Stimulated activated naive CD4-positive, alpha-beta T cell treated with Interleukin-2 at 50 U/mL for 16 hours (primary cell): Measurements from ENCODE around the gene SCAANT1.

Source experiments
- DNase-seq: peaks from one replicate; lab custom pipeline; 2025; lab: John Stamatoyannopoulos, UW

Gene SCAANT1

DNA sequence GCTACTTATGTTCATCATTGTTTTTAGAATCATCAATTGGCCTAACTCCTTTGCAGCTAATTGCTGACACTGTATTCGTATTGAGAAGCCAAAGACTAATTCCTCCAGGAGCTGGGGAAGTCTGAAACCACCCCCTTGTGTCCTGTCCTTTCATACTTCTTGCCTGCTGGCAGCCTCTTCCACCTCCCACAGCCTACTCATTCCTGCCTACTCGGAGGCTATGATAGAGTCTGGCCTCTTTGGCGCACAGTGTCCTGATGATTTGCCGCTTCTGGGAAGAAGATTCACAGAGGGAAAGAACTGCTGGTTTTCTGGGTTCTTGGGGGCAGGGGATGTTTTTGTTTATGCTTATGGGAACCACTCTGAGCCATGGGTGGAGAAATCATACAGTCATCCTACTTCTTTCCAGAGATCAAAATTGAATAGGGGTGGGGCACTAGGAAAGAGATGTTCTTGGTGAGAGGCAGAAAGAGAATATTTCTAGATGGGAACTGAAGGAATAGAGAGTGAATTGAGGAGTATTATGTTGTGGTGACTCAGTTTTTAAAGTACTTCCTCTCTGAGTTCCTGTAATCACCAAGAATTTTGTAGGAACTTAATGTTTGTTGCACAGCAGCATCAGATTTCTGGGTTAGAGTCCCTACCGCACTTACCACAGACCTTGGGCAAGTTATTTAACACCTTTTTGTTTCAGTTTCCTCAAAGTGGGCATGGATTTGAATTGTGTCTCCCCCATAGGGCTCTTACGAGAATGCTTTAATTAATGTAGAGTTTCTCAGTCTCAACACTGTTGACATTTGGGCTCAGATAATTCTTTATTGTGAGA lies 22.1 kb upstream of the SCAANT1 start:
- no peak for DNase-seq

DNA sequence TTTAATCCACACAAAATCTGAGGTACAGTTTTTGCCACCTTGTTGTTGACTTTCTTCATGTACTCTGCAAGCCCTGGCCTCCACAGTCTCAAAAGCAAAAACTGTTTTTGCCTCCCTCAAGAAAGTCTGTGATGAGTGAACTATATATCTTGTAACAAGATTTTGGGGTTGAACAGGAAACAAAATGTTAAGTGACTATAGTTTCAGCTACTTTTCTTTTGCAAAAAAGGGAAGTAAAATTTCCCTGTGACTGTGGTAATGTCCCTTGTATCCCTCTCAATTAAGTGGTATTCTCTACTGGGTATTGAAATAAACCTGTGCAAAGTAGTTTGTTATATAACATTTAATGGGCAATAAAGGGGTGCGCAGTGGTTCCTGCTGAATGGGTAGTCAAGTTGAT lies 21.3 kb upstream of the SCAANT1 start:
- DNase-seq = no peak

DNA sequence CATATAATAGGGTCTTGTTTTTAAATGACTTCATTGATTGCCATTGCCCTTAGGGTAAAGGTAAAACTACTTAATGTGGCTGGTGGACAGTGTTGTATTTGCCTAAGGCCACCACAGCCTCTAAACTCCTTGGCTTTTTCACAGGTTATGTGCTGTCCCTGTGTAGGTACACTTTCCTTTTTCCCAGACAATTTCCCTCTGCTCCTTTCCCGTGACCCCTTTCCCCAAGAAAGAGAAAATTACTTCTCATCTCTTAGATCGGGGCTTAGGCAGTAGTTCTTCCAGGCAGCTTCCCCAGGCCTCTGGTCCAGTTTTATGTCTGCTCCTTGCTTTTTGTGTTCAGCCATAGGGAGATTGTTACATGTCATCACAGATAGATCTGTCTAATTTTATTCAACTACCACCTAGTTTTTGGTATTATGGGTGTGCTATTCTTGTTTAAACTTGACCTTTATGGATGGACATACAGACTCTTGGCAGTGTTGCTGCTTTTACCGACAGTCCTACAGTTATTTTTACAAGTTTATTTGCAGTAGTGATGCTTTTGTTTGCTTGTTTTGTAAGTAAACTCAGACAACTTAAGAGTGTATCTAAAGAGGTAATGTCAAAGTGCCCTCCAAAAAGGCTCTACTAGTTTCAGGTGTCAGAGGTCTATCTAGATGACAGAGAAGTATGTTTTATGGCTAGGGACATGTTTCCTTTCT lies 20.5 kb upstream of the SCAANT1 start:
- DNase-seq = no peak

DNA sequence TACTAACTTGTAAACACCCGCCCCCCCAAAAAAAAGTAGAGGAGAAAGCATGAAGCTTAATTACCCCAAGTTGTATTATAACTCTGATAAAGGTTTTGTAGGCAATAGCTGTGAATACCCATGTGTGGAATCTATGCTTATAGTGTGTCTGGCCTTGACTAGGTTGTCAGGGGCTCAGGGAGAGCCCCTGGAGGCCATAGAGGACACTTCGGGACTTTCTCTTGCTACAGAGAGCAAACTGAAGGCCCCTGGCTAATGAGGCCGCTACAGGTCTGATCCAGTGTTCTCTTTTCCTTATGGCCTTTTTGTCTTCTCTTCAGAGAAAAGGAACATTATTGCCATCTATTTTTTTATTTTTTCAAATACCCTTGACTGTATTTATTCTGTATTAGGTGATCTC lies 19.1 kb upstream of the SCAANT1 start:
- DNase-seq = no peak

DNA sequence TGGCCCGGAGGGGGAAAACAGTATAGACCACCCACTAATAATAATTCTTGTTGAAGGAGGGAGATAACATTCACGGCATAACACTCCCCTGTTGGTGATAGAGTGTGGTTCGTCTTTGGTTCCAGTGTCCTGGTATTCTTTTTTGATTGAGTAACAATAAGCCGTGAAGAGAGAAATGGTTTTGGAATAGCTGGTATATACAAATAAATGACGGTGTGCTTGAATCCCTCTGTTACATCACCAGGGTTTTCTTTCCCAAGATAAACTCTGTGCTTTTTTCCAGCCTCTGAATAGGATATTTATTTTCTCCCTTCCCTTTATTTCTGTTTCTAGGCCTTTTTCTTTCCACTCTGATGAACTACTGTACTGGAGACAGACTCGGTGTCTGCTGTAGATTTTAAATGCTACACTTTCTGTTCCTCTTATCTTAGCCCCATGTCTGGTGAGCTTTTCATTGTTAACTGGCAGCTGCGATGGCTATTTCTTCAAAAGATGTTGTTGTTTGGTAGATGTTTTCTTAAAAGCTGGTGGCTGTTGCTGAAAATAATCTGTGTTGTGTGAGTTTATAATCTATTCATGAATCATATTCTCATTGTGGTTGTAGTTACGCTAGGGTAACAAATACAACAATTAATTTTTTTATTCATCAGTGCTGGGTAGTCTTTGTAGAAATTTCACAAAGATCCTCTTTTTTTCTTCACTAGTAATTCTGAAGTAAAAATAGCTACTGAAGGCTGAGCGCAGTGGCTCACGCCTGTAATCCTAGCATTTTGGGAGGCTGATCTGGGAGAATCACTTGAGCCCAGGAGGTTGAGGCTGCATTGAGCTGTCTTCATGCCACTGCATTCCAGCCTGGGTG lies 15.5 kb upstream of the SCAANT1 start:
- no peak for DNase-seq

DNA sequence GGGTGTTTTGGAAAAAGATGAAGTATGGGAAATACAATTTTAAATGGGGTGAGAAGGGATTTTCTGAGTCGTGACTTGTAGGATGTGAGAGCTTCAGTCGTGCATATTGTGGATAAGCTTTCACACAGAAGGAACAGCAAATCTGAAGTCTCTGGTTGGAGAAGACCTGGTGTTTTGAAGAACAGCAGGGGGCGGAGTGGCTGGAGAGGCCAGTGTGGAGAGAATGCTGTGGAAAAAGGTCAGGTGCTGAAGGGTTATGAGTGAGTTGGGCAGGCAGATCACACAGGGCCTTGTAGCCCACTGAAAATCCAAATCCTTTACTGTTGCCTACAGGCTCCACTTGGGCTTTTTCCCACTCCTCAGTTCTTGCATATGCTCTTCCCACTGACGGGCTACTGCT lies 14.1 kb upstream of the SCAANT1 start:
- DNase-seq = no peak

DNA sequence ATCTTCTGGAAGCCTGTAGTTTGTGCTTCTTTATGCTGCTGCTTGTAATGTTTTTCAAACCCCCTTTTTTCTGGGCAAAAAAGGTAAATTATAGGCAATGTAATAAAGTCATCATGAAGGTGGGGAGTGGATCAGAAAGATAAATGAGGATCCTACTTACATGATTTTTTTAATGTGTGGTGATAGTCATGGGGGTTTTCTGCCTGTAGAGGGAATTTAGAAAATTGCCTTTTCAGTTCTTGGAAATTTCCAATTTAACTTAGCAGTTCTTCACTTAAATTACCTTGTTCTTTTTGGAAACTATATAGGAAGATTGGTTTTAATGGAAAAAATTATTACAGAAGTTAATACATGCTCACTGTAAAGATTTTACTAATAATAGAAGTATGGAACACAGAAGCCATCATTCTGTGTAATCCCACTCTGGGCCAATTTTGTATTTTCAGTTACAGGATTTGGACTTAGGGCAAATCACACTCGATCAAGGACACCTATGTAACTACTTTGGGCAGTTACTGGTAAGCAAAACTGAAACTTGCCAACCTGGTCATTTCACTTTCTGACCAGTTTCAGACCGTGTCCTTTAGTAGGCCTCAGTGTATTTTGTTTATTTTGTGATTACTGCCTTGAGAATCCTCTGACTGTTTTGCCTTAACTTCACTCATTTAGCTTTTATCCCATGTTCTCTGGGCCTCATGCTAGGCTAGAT lies 10.5 kb upstream of the SCAANT1 start:
- no peak for DNase-seq

DNA sequence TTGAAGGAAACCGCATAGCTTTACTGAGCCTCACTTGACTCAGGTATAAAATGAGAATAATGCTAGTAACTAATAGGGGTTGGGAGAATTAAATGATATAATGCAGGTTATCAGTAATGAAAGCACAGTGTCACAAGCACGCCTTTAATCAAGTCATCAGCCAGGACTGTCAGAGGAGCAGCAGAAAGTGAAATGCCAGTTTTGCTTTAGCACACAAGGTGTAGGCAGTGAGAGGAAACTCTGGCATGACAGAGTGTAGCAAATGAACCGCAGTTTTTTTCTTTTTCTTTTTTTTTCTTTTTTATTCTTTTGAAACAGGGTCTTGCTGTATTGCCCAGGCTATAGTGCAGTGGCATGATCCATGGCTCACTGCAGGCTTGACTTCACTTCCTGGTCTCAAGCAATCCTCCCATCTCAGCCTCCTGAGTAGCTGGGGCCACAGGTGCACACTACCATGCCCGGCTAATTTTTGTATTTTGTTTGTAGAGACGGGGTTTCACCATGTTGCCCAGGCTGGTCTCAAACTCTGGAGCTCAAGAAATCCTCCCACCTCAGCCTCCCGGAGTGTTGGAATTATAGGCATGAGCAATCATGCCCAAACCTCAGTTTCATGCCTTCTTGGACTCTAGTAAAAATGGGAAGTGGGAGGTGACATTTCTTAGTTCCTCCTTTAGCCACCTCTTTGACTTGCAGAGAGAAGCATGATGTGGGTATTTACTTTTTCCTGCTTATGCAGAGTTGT lies 9.7 kb upstream of the SCAANT1 start:
- no peak for DNase-seq

DNA sequence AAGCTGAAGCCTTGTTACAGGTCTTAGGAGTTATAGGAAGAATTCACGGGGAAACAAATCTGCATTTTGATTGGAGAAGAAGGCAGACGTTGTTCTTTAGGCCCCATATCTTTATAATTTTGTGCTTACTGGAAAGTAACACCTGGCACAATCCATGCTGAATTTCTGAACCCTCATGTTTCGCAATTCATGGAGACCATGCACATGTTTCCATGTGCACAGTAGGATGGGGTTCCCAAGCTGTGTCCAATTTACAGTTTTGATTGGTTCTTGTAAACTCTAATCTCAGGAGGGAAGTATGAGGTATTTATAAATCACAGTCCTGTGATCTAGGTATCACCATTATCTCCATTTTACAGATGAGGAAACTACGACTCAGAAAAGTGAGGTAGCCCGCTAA lies 7.8 kb upstream of the SCAANT1 start:
- DNase-seq = no peak

DNA sequence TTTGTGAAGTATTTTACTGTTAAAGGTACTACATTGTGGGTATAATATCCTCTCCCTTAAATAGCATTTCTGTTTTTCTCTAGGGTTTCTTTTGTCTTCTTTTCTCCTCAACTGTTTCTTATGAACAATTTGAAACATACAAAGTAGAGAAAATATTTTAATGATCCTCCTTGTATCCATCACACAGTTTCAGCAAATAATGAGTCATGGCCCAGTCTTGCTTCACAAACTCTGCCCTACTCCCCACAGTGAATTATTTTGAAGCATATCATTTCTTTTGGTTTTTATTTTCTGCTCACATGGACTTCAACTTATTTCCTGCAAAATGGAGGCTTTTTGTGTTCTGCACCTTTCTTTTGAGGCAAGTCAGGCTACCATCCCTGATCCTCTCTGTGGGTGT lies 6.1 kb upstream of the SCAANT1 start:
- no peak for DNase-seq

DNA sequence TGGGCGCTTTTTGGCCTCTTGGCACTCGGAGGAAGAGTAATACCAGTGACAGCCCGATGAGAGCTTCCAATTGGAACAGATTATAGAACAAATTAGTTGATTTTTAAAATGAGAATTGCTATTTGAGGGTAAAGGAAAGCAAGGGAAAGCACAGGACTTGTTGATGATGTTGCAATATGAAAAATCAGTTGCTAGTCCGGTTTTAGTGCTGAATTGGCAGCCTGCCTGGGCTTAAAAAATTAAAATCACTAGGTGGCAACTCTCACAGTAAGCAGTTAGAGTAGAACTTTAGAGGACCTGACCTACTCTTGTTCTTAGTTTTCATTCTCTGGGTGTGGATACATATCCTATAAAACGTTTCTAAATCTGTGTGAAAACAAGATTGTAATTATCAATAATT lies 2.1 kb upstream of the SCAANT1 start:
- DNase-seq = no peak

DNA sequence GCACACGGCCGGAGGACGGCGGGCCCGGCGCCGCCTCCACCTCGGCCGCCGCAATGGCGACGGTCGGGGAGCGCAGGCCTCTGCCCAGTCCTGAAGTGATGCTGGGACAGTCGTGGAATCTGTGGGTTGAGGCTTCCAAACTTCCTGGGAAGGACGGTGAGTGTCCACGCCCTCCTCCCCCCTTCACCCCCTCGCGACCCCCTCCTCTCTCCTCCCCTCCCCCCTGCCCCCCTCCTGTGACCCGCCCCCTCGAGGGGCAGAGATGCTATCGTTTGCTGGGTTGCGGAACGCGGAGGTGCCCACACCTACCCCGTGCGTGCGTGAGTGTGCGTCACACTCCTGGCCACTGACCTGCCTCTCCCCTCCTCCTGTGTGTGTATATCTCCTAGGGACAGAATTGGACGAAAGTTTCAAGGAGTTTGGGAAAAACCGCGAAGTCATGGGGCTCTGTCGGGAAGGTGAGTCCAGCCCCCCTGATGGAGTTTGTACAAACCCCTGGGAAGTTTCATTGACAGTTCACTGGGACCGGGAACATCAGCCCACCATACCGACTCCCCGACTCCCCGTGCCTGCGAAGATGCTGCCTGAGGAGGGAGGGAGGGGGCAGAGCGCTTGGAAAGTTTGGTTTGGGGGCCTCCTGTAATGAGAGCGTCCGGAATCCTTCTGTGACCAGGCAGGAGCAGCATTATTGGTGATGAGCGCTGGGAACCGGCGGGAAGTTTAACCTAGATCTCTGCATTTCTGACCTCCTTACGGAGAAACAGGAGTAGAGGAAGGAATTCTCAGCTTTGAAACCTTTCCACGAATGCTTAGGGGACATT lies 795 bp upstream of the SCAANT1 start:
- DNase-seq = peak; percentile 50

DNA sequence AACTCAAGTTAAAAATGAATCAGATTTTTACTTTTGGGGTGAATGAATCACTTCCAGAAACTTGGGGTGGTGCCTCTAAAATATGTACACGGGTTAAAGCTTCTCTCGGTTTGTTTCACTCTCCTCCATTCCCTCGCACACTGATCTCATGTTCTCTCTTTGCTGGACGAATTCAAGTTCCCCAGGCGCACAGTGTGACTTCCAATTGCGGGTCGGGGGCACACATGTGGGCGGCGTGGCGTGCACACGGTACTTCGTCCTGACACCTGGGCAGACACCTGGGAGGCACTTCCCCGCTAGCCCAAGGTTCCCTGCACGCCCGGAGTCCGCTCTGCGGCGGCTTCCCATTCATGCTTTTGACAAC lies 692 bp downstream of the SCAANT1 start:
- no peak for DNase-seq

DNA sequence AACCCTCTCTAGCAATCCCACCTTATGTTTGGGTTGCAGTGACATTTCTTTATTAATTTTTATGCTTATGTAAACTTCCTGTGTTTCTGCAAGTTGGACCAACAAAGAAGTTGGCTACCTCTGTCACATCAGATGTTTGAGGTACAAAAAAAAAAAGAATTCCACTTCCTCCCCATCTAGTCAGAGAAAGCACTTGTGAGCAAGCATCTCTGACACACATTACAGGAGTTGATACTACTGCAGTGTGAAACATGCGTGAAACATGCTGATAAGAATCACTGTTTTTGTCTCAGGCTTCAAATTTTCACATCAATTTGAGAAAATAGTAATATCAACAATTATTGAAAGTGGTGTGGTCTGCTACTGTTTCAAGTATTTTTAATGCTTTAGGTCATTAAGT lies 1.3 kb downstream of the SCAANT1 start:
- DNase-seq = no peak

DNA sequence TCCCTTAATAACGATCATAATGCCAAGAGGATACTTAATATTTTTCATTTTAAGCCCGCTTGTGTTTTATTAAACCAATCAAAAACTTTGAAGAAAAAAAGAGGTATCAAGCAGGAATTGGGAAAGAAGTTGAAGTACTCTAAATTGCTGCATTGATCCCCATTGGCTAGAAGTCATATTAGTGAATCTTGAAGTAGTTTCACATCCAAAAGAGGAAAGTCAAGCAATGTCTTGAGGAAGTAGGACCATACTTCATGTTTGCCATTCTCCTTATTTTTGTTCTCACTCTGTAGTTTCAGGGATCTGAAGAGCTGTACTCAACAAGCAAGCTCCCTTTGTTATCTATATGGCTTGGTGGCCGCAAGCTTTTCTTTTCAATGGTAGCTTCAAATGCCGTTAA lies 2.2 kb downstream of the SCAANT1 start:
- no peak for DNase-seq

DNA sequence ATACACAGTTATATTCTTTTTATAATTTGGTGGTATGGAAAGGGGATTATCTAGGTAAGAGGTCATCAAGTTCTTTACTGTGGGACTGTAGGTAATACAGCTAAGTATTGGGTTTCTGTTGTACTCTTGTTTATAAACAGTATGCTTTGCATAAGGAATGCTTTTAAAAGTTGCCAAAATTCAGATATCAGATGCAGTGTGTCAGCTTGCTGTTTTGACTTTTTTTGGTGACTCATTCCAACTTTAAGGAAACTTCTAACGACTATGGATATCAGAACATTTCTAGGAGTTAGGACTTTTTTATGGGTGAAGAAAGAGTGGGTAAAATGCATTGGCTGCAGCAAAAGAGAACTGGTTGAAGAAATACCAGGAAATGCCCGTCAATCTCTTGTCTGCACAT lies 2.8 kb downstream of the SCAANT1 start:
- no peak for DNase-seq

DNA sequence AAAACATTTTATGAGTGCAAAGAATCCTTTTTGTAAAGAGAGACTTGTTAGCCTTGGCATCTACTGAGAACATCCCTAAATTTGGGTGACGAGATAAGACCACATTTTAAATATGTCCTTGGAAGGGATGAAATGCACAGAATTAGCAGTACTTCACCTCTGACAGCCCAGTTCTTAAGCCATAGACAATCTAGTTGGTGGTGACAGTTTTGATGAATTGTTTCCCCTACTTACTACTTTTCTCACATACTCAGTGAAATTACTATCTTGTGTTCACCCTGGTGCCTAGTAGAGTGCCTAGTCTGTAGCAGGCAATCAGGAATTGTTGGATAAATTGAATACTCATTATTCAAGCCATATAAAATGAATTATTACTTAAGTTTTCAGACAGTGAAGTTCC lies 3.4 kb downstream of the SCAANT1 start:
- no peak for DNase-seq

DNA sequence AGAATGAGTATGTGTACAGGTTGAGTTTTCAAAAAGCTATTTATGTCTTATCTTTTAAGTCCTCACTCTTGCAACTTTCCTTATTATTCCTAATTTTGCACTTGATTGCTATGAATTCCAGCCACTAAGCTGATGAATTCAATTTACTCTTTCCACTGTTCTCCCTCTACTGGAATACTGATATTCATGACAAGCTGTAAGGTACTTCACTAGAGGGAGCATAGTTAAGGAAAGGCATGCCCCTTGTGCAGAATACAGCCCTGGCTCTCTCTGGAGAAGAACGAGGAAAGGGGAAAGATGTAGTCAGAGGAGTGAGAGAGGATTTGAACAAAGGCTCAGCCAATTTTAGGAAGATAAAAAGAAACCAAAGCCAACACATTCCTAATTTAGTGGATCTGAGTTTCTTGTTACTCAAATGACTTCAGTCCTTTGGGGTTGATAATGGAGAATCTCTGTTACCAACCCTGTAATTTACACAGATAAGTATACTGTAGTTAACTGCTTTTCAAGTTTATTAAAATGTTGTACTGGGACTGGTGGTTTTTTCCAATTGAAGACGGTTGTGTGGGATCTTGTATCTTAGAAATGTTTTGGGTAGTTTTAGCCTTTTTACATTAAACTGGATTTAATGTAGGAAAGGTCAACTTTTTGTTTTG lies 4.0 kb downstream of the SCAANT1 start:
- no peak for DNase-seq

DNA sequence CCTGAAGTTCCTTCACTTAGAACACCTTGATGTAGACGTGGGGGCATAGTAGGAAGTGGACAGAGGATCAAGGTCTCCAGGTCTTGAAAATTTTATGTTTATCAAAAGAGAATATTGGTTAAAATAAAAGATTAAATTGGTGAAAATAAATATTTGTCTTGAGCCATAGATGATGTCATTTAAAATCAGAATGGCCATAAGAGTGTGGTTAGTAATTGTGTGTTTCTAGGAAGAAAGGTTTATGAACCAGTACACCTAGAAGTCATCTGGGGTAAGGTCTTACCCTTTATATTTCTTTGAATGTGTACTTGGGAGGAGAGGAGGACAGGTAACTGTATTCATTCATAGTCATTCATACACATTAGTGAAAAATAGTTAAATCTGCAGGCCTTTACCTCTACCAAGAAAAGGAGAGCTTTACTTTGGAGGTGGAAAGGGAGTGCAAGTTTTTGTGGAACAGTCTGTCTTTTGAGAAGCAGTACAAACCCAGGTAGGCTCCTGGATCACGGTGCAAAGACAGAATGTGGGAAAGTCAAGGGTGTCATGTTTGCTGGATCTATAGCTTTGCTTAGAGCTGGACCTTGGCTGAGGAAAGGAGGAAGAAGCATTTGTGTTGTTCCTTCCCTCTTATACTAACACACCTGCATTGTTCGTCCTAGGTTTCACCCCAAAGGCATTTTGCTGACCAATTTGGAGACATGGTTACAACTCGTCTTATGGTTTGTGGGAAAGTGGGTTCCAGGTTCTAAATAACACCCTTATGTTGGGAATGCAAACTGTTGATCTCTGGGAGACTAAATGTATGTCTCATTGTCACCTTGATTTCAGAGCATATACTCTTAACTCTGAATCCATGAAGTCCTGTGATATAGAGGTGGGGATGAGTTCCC lies 6.2 kb downstream of the SCAANT1 start:
- no peak for DNase-seq
